RKO (cell line): ENCODE measurements around the gene IQGAP1.
"Not testable (repeated sequence)": the region's sequence is repeated elsewhere in the genome, so short reads cannot be mapped to it uniquely, and the experiment has no call there.

Experiments
- DNase-seq: peaks from one replicate; pipeline ENCODE4 v3.0.0-alpha.2; 2016; ENCODE audit warnings: low spot score

Gene IQGAP1

GRCh38 chr15:90387534-90388461 is at the start of gene IQGAP1:
Gene IQGAP1 (plus strand): TSS chr15:90388242. CDS start chr15:90388342, 100 bp downstream.
- DNase-seq = peak; percentile 97

- no peak for DNase-seq
Measured at GRCh38 chr15:90338532-90338931, 49.5 kb upstream of the IQGAP1 start.

- no peak for DNase-seq
Measured at GRCh38 chr15:90340345-90340744, 47.7 kb upstream of the IQGAP1 start.

GRCh38 chr15:90343302-90343790 is 44.7 kb upstream of the IQGAP1 start:
- DNase-seq = no peak

- no peak for DNase-seq
Measured at GRCh38 chr15:90344662-90345061, 43.4 kb upstream of the IQGAP1 start.

- no peak for DNase-seq
Measured at GRCh38 chr15:90345857-90346256, 42.2 kb upstream of the IQGAP1 start.

- not testable (repeated sequence) for DNase-seq
Measured at GRCh38 chr15:90347431-90348065, 40.5 kb upstream of the IQGAP1 start.

- no peak for DNase-seq
Measured at GRCh38 chr15:90348456-90348855, 39.6 kb upstream of the IQGAP1 start.

- DNase-seq = no peak
Measured at GRCh38 chr15:90349072-90349471, 39.0 kb upstream of the IQGAP1 start.

GRCh38 chr15:90349821-90350220 is 38.2 kb upstream of the IQGAP1 start:
- DNase-seq = no peak

- no peak for DNase-seq
Measured at GRCh38 chr15:90351479-90352106, 36.4 kb upstream of the IQGAP1 start.

GRCh38 chr15:90352107-90352893 is 35.7 kb upstream of the IQGAP1 start, which contains the start of gene ZNF774:
Gene ZNF774 (plus strand): TSS chr15:90352284. CDS start chr15:90354661, 2,377 bp downstream.
- peak; percentile 95 for DNase-seq

- DNase-seq = no peak
Measured at GRCh38 chr15:90354986-90355385, 33.1 kb upstream of the IQGAP1 start.

- peak; percentile 80 for DNase-seq
Measured at GRCh38 chr15:90358124-90359033, 29.7 kb upstream of the IQGAP1 start.

GRCh38 chr15:90360746-90361145 is 27.3 kb upstream of the IQGAP1 start:
- no peak for DNase-seq

GRCh38 chr15:90362936-90363212 is 25.2 kb upstream of the IQGAP1 start:
- DNase-seq = peak; percentile 76

- peak; percentile 74 for DNase-seq
Measured at GRCh38 chr15:90364251-90364650, 23.8 kb upstream of the IQGAP1 start.

- DNase-seq = no peak
Measured at GRCh38 chr15:90365414-90366055, 22.5 kb upstream of the IQGAP1 start.

GRCh38 chr15:90367576-90367975 is 20.5 kb upstream of the IQGAP1 start:
- no peak for DNase-seq

- no peak for DNase-seq
Measured at GRCh38 chr15:90375071-90375470, 13.0 kb upstream of the IQGAP1 start.
